Fibroblast of lung (primary cell): ENCODE measurements around the gene FARP1.

Experiments used
- CTCF ChIP-seq, 2 donors: IDR thresholded peaks in 1 of 2; conservative IDR thresholded peaks in 1 of 2; 1 replicate in 1 of 2; 2 replicates in 1 of 2; pipeline ENCODE4 v1.5.1; 2011 to 2012; ENCODE audit warnings: low read length in 2 of 2, control low read depth in 1 of 2, inconsistent platforms in 1 of 2, low read depth in 1 of 2, mild to moderate bottlenecking in 1 of 2
- EZH2 ChIP-seq: IDR thresholded peaks from 2 replicates; pipeline ENCODE4 v1.5.1; 2012; ENCODE audit warnings: low read length, control low read depth, mild to moderate bottlenecking; ENCODE audit errors: missing control alignments

GRCh38 chr13:98459171-98459681, 316.3 kb downstream of the FARP1 start:
- TF ChIP-seq CTCF (conservative IDR thresholded peaks at IDR 0.05 in 1 of 2, IDR thresholded peaks at IDR 0.05 in 1 of 2; ENCODE audit: low read depth in 1 of 2, low read length in 2 of 2) (no peak), EZH2 (no peak)
